Suppressor macrophage treated with lipopolysaccharide for 4 hours (primary cell): ENCODE results near the gene SYCE3.
A peak's percentile ranks its signal among the peaks of the same experiment; 100 is the strongest.

Source experiments
- DNase-seq: peaks from one replicate; pipeline ENCODE4 v3.0.0-alpha.2; 2020

Gene SYCE3

GRCh38 chr22:50517495-50518260, 45.0 kb downstream of the SYCE3 start:
- no peak for DNase-seq

- no peak for DNase-seq
Measured at GRCh38 chr22:50516891-50517290, 45.8 kb downstream of the SYCE3 start.

GRCh38 chr22:50516068-50516467, 46.7 kb downstream of the SYCE3 start:
- no peak for DNase-seq

- DNase-seq: no peak
Measured at GRCh38 chr22:50513175-50513574, 49.5 kb downstream of the SYCE3 start.

GRCh38 chr22:50508897-50509296, 53.8 kb downstream of the SYCE3 start:
- DNase-seq: no peak

GRCh38 chr22:50507991-50508884, 54.5 kb downstream of the SYCE3 start, which contains the start of gene NCAPH2:
Gene NCAPH2, plus strand, starts transcription at chr22:50508224. Its CDS starts 114 bp downstream, at chr22:50508338.
- DNase-seq: peak; percentile 13

- DNase-seq: peak; percentile 99
Measured at GRCh38 chr22:50507421-50507990, 55.2 kb downstream of the SYCE3 start, which contains the start of gene LMF2. Gene LMF2, minus strand, starts transcription at chr22:50507702. Its CDS starts 27 bp downstream, at chr22:50507675.

- no peak for DNase-seq
Measured at GRCh38 chr22:50506611-50507420, 55.9 kb downstream of the SYCE3 start.

- DNase-seq: no peak
Measured at GRCh38 chr22:50505776-50506610, 56.7 kb downstream of the SYCE3 start.

- no peak for DNase-seq
Measured at GRCh38 chr22:50505276-50505775, 57.4 kb downstream of the SYCE3 start.

GRCh38 chr22:50504369-50505211, 58.1 kb downstream of the SYCE3 start:
- no peak for DNase-seq

GRCh38 chr22:50503475-50504145, 59.1 kb downstream of the SYCE3 start:
- DNase-seq: no peak

- DNase-seq: no peak
Measured at GRCh38 chr22:50502628-50503474, 59.9 kb downstream of the SYCE3 start.

GRCh38 chr22:50502096-50502495, 60.6 kb downstream of the SYCE3 start:
- DNase-seq: no peak
